ENCODE measurements around the gene CORIN.
"Not testable (repeated sequence)": the region's sequence is repeated elsewhere in the genome, so short reads cannot be mapped to it uniquely, and the experiment has no call there.

CORIN gene

GRCh38 chr4:47631161-47631560 is 206.7 kb downstream of the CORIN start:
- no peak for DNase-seq

GRCh38 chr4:47624031-47624441 is 213.8 kb downstream of the CORIN start:
- no peak for DNase-seq

- no peak for DNase-seq
Observed at GRCh38 chr4:47621181-47621580, 216.7 kb downstream of the CORIN start.

GRCh38 chr4:47619691-47620090 is 218.2 kb downstream of the CORIN start:
- DNase-seq, result no peak

GRCh38 chr4:47617607-47618006 is 220.3 kb downstream of the CORIN start:
- DNase-seq, result no peak

GRCh38 chr4:47615385-47615784 is 222.5 kb downstream of the CORIN start:
- no peak for DNase-seq

- DNase-seq, result no peak
Observed at GRCh38 chr4:47612116-47613023, 225.5 kb downstream of the CORIN start.

GRCh38 chr4:47606482-47606881 is 231.4 kb downstream of the CORIN start:
- DNase-seq, result no peak

- DNase-seq, result no peak
Observed at GRCh38 chr4:47598896-47599295, 239.0 kb downstream of the CORIN start.

GRCh38 chr4:47598320-47598719 is 239.5 kb downstream of the CORIN start:
- DNase-seq, result no peak

GRCh38 chr4:47597696-47598095 is 240.2 kb downstream of the CORIN start:
- no peak for DNase-seq

- no peak for DNase-seq
Observed at GRCh38 chr4:47590325-47590724, 247.5 kb downstream of the CORIN start.

- DNase-seq, result no peak
Observed at GRCh38 chr4:47579235-47579634, 258.6 kb downstream of the CORIN start.

GRCh38 chr4:47577779-47578553 is 259.9 kb downstream of the CORIN start:
- no peak for DNase-seq

- no peak for DNase-seq
Observed at GRCh38 chr4:47572981-47573380, 264.9 kb downstream of the CORIN start.

- no peak for DNase-seq
Observed at GRCh38 chr4:47570816-47571215, 267.1 kb downstream of the CORIN start.

- DNase-seq, result no peak
Observed at GRCh38 chr4:47567511-47567910, 270.4 kb downstream of the CORIN start.

GRCh38 chr4:47566969-47567368 is 270.9 kb downstream of the CORIN start:
- no peak for DNase-seq

- DNase-seq, result no peak
Observed at GRCh38 chr4:47566566-47566965, 271.3 kb downstream of the CORIN start.

GRCh38 chr4:47562297-47562696 is 275.6 kb downstream of the CORIN start:
- no peak for DNase-seq

- no peak for DNase-seq
Observed at GRCh38 chr4:47561331-47561730, 276.5 kb downstream of the CORIN start.

- no peak for DNase-seq
Observed at GRCh38 chr4:47560682-47561081, 277.2 kb downstream of the CORIN start.

GRCh38 chr4:47557255-47557654 is 280.6 kb downstream of the CORIN start:
- no peak for DNase-seq

GRCh38 chr4:47555920-47556319 is 281.9 kb downstream of the CORIN start:
- DNase-seq, result not testable (repeated sequence)

Data from activated T-cell treated with anti-CD3 and anti-CD28 coated beads for 4 hours (primary cell).